Stimulated activated CD4-positive, alpha-beta T cell treated with anti-CD3 and anti-CD28 coated beads, Interleukin-4, amount 100 ng/mL, for 4 hours (primary cell): ENCODE results near the gene SLC44A2.

Experiments used
- DNase-seq, 2 experiments: peaks; one replicate each; pipeline ENCODE4 v3.0.0-alpha.2; 2020

SLC44A2 gene

DNA sequence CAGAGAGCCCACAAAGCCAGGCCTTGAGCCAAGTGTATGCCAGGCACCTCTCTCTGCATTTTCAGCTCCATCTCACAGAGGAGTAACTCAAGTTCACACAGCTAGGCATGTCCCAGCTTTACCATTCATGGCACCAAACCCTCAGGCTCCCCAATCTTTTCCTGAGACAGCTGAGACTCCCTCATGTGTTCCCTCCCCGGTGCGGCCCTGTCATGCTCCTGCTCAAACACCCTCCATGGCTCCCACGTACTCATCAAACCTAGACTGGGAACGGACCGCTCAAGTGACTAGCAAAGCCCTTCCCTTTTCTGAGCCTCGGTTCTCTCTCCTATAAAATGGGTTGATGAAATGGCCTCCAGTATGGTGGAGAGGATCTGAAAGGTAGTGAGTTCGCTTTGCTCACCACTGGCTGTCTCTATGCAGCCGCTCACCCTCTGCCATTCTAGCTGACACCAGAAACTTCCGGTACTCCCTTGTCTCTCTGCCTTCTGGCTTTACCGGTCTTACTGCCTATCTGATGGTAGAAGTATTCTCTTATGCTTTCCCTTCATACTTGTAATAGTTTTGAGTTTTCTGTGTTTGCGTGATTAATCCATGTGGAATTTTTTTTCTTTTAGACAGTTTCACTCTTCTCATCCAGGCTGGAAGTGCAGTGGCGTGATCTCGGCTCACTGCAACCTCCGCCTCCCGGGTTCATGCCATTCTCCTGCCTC, 7.8 kb upstream of the SLC44A2 start:
- DNase-seq, result no peak

DNA sequence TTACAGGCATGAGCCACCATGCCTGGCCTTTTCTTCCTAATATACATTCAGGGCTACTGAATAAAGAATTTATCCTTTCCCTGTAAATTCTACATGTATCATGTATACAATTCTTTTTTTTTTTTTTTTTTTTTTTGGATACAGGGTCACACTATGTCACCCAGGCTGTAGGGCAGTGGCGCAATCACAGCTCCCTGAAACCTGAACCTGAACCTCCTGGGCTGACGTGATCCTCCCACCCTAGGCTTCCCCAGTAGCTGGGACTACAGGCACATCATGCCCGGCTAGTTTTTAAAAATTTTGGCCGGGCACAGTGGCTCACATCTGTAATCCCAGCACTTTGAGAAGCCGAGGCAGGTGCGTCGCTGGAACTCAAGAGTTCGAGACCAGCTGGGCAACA, 6.5 kb upstream of the SLC44A2 start:
- no peak for DNase-seq

DNA sequence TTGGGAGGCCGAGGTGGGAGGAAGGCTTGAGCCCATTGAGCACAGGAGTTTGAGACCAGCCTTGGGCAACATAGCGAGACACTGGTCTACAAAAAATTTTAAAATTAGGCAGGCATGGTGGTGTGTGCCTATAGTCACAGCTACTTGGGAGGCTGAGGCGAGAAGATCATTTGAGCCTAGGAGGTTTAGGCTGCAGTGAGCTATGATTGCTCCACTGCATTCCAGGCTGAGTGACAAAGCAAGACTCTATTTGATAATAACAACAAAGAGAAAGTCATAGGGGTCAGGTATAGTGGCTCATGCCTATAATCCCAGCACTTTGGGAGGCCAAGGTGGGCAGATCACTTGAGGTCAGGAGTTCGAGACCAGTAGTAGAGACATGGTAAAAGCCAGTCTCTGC, 4.6 kb upstream of the SLC44A2 start:
- DNase-seq, result no peak

DNA sequence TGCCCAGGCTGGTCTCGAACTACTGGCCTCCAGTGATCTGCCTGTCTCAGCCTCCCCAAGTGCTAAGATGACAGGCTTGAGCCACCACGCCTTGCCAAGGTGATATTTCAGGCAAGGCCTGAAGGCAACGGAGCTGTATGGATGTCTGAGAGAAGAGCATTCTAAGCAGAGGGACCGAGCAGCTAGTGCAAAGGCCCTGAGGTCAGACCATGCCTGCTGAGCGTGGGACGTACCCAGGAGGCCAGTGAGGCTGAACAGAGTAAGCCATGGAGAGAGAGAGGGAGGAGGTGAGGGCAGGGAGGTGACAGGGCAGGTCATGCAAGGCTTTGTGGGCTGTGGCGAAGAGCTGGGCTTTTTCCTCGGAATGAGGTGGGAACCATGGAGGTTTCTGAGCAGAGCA, 3.4 kb upstream of the SLC44A2 start:
- DNase-seq, result no peak

DNA sequence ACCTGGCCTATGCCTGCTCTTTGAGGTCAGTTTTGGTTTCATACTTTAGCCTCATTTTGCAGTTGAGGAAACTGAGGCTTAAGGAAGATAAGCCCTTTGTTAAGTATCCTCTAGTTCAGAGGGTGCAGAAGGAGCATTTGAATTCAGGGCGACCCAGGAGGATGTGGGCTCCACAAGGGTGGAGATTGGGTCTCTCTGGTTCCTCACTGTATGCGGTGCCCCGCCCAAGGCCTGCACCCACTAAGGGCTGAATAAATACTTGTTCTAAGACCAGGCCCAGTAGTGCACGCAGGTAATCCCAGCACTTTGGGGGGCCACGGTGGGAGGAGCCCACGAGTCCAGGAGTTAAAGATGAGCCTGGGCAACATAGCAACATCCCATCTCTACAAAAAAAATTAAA, 768 bp upstream of the SLC44A2 start:
- no peak for DNase-seq

DNA sequence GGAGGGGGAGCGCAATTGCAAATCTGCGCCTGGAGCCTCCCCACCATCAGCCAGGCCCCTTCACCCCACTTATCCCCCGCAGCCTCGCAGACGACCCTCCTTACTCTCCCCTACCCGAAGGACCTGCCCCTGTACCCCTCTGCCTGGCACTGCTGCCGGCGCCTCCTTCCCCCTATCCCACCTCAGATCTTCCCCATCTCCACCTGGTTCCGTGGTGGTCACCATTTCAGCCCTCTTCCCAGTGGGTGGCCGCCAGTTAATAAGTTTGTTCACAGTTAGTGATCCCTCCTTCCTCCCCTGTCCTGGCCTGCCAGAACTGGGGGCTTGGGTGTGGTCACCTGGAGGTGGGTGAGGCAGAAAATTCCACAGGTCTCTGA, 397 bp downstream of the SLC44A2 start:
- DNase-seq, result no peak

DNA sequence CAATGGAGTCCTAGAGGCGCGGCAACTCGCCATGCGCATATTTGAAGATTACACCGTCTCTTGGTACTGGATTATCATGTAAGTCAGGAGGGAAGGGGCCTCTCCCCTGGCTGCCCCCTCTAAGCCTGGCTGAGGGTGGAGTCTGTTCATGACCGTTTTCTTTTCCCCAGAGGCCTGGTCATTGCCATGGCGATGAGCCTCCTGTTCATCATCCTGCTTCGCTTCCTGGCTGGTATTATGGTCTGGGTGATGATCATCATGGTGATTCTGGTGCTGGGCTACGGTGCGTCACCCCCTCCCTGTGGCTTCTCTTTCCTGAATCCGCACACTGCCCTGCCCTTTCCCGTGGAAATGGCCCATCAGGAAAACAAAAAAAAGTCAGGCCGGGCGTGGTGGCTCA, 6.5 kb downstream of the SLC44A2 start:
- DNase-seq, result no peak

DNA sequence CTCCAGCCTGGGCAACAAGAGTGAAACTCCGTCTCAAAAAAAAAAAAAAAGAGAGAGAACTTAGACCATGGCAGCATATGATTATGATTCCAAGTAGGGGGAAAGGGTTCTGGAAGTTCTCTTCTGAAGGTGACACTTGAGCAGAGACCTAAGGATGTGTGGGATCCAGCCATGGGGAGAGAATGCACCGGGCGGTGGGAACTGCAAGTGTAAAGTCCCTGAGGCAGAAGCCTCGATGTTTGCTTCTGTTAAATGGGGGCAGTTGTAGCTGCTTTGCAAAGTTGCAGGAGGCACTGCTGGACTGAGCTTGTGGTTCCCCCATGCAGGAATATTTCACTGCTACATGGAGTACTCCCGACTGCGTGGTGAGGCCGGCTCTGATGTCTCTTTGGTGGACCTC, 9.1 kb downstream of the SLC44A2 start:
- DNase-seq, result no peak

DNA sequence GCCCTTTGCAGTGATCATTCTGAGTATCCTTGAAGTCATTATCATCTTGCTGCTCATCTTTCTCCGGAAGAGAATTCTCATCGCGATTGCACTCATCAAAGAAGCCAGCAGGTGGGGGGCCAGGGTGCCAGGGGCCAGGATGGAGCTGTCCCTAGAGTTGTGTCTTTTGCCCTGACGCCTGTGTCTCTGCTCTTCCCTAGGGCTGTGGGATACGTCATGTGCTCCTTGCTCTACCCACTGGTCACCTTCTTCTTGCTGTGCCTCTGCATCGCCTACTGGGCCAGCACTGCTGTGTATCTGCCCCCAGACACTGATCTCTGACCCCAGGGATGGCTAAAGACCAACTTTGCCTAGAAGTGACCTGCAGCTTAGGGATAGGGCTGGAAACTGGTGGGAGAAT, 9.6 kb downstream of the SLC44A2 start:
- no peak for DNase-seq

DNA sequence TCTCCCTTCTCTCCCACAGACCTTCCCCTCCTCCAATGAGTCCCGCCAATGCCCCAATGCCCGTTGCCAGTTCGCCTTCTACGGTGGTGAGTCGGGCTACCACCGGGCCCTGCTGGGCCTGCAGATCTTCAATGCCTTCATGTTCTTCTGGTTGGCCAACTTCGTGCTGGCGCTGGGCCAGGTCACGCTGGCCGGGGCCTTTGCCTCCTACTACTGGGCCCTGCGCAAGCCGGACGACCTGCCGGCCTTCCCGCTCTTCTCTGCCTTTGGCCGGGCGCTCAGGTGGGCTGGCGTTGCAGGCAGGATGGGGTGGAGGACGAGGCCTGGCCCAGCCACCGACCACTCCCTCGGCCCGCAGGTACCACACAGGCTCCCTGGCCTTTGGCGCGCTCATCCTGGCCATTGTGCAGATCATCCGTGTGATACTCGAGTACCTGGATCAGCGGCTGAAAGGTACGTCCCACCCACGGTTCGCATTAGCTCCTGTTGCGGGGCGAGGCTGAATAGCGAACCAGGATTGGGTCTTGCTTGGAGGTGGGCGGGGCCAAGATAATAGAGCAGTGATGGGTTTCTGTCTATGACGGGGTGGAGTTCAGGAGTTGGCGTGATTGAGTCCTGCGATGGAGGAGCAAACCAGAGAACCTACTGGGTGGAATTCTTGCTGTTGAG, 11.1 kb downstream of the SLC44A2 start:
- no peak for DNase-seq

DNA sequence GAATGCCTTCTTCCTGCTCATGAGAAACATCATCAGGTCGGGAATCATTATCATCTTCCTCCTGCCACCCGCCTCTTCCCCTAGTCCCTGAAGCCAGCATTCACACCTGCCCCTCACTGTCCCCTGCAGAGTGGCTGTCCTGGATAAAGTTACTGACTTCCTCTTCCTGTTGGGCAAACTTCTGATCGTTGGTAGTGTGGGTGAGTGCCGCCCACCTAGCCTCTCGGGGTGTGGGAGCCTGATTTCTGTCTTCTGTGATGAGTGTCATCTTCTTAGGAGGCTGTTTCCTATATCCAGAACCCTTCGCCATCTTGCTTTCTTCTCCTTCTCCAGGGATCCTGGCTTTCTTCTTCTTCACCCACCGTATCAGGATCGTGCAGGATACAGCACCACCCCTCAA, 12.5 kb downstream of the SLC44A2 start:
- DNase-seq, result no peak

DNA sequence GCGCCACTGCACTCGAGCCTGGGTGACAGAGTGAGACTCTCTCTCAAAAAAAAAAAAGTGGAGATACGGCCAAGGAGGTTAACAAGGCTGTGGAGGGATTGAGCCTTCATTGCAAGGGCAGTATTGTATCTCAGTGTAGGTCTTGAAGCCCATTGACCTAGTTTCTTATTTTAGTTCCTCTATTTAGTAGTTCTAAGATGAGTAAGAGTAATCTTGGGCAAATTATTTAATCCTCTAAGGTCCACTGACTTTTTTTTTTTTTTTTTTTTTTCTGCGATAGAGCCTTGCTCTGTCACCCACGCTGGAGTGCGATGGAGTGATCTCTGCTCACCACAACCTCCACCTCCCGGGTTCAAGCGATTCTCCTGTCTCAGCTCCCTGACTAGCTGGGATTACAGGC, 14.5 kb downstream of the SLC44A2 start:
- DNase-seq, result no peak

DNA sequence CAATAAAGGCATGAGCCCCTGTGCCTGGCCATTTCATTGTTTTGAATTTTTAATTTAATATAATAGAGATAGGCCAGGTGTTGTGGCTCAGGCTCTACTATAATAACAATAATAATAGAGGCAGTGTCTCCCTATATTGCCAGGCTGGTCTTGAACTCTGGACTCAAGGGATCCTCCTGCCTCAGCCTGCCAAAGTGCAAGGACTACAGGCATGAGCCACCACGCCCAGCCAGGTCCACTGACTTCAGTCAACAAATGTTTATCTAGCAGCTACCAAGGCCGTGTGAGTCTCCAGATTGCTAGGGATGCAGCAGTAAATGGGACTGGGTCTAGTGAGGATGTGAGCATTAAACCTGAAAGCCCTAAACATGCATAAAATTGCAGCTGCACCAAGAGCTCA, 15.0 kb downstream of the SLC44A2 start:
- no peak for DNase-seq

DNA sequence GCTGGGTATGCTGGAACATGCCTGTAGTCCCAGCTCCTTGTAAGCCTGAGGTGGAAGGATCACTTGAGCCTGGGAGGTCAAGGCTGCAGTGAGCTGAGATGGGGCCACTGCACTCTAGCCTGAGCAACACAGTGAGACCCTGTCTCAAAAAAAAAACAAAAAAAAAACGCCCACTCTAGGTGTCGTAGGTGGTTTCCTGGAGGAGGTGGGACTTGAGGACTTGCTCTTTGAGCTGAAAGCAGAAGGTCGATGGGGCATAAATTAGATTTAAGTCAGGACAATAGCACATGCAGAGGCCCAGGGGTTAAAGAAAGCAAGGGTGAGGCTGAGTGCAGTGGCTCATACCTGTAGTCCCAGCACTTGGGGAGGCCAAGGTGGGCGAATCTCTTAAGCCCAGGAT, 15.9 kb downstream of the SLC44A2 start:
- no peak for DNase-seq

DNA sequence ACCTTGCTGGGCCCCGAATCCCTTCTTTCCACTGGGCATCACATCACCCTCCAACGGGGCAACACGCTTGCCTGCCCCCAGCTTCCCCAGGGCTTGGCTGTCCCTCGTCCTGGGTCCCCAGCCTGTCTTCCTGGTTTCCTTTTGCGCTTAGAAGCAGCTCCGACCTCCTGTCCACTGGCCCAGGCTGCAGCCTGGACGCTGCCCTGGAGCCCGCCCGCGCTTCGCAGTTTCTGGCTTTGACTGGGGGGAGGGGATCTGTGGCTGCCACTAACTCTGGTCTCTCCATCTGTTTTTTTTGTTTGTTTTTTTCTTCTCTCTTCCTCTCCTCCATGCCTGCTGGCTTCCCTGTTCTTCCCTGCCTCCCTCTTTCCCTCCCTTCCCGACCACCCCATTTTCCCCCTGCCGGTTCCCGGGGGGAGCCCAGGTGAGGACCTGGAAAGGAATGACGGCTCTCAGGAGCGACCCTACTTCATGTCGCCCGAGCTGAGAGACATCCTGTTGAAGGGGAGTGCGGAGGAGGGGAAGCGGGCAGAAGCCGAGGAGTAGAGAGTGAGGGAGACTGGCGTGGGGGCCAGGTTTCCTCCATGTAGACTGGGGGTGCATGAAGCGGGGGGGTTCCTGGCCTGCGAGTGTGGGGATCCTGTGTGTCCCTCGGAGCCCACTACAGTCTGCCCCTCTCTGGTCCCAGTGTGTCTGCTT, 17.3 kb downstream of the SLC44A2 start:
- DNase-seq, result no peak

DNA sequence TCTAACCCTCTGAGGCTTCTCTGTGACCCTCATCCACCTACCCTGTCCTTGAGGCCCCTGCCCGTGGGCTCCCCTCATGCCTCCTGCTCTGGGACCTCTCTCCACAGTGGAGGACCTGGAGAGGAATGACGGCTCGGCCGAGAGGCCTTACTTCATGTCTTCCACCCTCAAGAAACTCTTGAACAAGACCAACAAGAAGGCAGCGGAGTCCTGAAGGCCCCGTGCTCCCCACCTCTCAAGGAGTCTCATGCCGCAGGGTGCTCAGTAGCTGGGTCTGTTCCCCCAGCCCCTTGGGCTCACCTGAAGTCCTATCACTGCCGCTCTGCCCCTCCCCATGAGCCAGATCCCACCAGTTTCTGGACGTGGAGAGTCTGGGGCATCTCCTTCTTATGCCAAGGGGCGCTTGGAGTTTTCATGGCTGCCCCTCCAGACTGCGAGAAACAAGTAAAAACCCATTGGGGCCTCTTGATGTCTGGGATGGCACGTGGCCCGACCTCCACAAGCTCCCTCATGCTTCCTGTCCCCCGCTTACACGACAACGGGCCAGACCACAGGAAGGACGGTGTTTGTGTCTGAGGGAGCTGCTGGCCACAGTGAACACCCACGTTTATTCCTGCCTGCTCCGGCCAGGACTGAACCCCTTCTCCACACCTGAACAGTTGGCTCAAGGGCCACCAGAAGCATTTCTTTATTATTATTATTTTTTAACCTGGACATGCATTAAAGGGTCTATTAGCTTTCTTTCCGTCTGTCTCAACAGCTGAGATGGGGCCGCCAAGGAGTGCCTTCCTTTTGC, 18.0 kb downstream of the SLC44A2 start:
- no peak for DNase-seq

DNA sequence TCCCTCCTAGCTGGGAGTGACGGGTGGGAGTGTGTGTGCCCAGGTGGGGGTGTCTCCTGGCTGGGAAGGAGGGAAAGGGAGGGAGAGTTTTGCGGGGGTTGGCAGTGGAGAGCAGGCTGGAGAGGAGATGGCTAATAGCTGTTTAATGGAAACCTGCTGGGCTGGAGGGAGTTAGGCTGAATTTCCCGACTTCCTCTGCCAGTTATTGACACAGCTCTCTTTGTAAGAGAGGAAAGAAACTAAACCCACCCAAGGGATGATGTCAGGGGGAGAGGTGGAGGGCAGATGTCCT, 18.6 kb downstream of the SLC44A2 start:
- DNase-seq, result no peak

DNA sequence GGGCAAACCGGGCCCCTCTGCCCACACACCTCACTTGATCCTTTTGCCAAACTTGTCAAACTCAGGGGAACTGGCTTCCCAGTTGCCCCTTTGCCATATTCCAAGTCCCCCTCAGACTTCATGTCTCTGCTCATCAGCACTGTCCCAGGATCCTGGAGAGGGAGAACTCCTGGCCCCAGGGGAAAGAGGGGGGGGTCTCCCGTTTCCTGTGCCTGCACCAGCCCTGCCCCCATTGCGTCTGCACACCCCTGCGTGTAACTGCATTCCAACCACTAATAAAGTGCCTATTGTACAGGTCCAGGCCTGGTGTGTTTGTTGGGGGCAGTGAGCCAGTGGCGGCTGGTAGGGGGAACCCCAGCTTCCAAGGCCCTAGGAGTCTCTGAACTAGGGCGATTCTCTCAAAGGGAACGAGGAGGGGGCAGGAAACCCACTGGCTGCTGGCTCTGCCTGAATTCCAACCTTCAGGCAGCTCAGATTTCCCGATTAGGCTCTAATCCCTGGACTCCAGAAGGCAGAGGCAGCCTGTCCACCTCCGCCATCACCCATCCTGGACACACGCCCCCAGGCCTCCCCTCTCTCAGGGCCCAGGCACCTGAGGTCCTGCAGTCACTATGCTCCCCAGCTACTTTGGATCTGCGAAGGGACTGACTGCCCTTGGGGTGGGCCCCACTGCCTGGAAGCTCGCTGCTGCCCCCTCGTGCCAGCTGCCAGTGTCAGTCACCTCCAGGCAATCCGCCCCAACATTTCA, 19.1 kb downstream of the SLC44A2 start:
- DNase-seq, result peak; percentile 77 to 88

DNA sequence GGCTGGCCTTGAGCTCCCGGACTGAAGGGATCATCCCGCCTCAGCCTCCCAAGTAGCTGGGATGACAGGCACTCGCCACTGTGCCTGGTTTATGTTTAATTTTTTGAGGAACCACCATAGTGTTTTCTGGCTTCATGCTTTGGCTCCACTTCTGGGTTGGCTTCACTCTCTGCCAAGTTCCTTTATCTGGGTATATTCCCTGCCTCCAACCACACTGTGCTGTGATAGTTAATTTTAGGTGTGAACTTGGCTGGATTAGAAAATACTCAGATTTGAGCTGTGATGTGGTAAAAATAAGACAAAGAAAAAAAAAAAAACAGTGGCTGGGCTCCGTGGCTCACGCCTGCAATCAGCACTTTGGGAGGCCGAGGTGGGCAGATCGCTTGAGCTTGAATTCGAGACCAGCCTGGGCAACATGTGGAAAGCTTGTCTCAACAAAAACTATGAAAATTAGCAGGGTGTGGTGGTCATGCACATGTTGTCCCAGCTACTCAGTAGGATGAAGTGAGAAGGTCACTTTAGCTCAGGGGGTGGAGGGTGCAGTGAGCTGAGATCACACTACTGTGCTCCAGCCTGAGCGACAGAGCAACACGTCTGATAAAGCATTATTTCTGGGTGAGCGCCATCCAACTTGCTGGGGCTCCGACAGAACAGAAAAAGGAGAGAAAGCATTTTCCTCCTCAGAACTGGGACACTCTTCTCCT, 21.3 kb downstream of the SLC44A2 start:
- no peak for DNase-seq

DNA sequence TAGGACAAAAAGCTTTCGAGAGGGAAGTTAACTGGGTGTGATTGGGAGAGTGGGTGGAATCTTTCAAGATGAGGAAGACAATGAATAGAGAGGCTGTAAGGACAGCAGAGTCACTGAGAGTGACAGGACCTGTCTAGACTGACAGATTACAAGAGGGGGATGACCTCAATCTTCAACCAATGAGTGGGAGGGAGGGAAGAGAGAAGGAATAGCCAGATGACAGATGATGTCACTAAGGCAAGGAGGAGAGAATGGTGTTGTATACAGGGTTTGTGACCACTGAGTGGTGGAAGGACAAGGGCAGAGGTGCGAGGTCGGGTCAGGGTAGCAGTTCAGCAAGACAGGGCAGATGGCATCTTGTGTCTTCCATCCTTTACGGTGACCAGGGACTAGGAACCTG, 23.0 kb downstream of the SLC44A2 start:
- DNase-seq, result no peak

DNA sequence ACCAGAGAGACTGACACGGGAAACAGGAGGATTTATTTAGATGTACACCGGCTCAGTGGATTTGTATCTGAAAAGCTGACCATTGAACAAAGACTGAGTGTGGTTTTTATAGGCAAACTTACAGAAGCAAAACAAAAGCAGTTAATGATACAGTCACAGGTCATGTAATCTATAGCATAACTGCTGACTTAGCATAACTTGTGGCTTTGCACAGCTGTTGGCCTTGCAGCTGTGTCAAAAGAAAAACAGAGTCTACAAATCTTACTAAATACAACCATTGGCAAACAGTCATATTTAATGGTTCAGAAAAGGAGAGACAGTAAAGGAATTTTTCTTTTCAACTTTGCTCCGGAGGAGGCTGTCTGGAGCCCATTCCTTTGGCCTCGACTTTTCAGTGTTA, 26.5 kb downstream of the SLC44A2 start:
- DNase-seq, result no peak

DNA sequence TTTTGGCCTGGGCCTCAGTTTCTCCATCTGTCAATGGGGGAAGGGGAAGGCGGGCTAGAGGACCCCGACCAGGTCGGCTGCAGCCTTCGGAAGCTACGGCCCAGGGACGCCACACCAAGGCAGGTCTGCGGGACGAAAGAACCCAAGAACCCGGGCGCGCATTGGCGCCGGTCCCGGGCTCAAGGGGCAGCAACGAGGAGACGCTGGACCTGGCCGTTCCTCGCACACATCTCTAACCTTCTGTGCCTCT, 28.1 kb downstream of the SLC44A2 start:
- DNase-seq, result no peak
